RPMI8226 (cell line): Measurements from ENCODE around the gene LAYN.

ENCODE experiments used
- DNase-seq: peaks from one replicate; pipeline ENCODE4 v3.0.0-alpha.2; 2015

LAYN gene, protein sequence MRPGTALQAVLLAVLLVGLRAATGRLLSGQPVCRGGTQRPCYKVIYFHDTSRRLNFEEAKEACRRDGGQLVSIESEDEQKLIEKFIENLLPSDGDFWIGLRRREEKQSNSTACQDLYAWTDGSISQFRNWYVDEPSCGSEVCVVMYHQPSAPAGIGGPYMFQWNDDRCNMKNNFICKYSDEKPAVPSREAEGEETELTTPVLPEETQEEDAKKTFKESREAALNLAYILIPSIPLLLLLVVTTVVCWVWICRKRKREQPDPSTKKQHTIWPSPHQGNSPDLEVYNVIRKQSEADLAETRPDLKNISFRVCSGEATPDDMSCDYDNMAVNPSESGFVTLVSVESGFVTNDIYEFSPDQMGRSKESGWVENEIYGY

DNA sequence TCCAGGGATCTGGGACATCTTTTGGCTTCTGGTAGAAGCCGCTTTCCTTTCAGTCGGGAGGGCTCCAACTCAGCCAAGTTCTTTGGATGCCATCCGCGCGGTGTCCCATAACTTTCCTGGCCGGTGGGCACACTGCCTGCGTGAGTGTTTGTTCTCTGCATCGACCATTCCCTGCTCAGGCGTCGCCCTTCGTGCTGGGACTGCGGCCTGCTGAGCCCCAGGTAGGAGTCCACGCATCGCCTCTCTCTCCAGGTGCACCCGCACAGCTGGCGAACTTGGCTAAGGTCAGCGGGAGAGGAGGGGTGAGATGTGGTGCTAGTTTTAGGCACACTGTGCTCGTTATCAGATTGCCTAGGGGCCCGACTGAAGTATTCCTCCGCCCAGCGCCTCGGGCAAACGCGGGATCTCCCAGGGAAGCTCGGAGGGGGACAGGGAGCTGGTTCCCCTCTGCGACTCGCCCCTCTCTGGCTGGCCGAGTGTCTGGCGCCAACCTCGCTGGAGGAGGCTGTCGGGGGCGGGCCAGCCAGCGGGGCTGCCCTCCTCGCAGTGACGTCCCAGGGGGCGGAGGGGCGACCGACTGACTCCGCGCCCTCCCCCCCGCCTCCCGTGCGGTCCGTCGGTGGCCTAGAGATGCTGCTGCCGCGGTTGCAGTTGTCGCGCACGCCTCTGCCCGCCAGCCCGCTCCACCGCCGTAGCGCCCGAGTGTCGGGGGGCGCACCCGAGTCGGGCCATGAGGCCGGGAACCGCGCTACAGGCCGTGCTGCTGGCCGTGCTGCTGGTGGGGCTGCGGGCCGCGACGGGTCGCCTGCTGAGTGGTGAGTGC, at the start of gene LAYN:
LAYN (plus strand) TSS at position 607 of the 823 bp plus-strand sequence; CDS start at position 731, 124 bp downstream.
- DNase-seq = no peak

DNA sequence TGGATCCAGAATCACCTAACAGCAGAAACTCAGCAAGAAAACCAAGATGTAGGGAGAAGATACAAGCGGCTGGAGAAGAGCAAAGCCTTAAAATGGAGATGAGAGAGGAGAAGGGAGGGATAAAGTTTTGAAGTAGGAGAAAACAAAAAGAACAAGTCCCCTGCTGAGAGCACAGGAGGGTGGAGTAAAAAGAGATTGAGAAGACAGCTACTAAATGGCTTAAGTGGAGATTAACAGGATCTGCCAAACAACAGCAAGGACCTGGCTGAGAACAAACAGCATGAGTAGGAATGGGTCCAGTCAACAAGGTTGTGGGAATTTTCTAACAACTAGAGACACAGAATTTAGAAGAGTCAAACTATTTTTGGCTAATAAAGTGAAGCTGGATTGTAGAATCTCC, 46.5 kb upstream of the LAYN start:
- no peak for DNase-seq

DNA sequence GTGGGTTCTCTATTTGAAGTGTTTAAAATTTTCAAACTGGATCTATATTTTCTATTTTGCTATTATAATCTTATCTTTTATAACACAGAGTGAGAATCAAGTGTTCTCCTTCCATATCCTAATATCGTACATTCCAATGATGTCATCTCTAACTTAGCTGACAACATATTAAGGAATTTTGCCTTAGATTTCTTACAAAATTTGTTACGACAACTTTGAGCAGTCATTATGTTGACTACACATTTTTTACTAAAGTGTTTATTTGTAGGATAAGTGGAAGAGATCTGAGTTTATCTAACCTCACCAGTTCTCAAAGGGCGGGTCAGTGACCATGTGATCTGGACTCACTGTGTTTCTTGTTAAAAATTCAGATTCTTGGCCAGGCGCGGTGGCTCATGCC, 41.0 kb upstream of the LAYN start:
- DNase-seq = no peak

DNA sequence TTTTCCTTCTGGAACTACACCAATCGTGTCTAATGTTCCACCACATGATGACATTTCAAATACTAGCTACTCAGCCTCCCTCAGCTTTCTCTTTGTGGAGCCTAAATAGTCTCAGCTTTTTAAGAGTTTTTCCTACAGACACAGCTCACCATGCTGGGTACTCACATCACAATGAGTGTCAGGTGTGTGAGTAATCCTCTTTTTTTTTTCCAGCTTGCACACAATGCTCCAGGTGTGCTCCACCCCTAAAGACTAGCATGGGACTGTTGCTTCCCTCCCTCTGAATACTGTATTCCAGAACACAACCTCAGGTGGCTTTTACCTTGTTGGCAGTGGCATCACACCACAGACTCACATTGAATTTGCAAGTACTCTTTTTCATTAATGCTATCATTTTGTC, 40.0 kb upstream of the LAYN start:
- no peak for DNase-seq

DNA sequence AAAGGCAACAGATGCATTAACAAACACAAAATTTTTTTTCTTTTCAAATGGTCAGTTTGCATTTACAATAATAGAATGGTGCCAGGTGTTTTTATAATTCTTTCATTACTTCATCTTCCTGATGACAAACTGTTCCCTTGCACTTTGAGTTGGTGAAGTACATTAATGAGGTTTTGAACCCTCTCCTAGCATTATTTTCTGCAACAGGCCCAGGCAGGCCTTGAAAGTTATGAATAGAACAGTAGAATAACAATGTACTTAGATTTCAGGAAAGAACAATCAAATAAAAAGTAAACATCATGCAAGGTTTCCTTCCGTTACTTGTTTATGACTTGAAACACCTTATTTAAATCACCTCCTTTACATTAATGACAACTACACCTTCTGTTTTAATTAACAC, 37.9 kb upstream of the LAYN start:
- no peak for DNase-seq

DNA sequence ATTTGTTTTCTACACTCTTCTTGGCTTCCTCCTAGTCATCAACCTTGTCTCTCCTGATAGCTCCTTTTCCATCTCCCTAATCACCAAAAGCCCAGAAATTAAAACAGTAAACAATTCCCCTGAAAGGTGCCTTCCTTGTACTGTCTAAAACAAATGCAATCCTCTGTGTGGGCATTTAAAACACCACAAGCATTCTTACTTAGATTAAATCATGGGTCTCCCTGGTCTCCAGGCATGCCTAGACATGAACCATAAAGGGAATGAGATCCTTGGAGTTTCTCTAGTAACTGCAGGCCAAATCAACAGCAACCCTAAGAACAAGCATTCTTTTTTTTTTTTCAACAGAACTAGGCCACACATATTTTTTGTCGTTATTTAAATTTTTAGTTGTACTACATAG, 30.2 kb upstream of the LAYN start:
- no peak for DNase-seq

DNA sequence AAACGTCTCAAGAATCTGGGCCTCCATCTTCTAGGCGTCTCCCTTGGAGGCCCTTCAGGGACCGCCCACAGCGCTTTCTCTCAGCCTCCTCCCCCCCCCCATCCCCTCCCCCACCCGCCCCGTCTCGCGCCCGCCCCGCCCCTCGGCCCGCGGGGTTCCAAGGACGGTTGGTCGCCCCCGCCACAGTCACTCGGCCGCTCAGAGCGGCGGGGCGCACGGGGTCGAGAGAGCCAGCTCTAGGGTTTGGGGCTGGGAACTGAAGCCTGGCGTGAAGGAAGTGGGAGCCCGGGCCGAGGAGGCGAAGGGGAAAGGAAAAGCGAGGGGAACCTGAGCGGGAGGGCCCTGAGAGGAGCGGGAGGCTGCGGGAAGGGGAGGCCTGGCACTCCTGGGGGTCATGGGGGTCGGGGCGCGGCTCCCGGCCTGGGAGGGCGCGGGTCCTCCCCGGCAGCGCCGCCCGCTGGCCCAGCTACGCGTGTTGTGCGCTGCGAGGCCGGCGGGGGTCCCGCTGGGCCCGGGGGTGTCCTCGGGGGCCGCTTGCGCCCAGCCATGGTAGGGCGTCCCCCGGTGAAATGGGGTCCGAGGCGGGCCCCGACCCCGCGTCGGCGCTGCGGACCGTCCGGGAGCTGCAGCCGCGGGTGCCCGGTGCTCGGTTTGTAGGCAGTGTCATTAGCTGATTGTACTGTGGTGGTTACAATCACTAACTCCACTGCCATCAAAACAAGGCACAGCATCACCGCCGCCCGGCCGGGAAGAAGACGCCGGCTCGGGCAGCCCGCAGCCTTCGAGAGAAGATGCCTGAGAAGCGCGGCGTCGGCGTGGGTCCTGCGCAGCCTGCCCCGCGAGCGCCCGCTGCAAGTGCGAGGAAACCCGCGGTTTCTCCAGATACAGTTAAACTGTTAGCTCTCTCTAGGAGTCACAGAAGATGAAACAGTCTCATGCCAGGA, 28.0 kb upstream of the LAYN start, which contains the start of gene BTG4:
BTG4 (minus strand) TSS at position 91 of the 944 bp plus-strand sequence. CDS start 13,610 bp downstream, outside the sequence.
- no peak for DNase-seq

DNA sequence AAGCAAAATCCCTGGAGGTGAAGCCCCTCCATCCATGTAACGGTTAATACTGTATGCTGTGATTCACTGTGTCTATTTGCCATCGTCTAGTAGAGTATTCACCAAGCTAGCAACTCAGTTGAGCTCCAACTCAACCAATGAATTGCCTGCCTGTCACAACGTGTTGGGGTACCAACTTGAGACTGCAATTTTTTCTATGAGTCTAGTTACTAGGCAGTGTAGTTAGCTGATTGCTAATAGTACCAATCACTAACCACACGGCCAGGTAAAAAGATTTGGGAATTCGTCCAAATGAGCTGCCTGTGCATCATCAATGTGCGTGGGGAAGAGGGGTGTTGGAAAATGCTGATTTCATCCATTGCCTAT, 27.3 kb upstream of the LAYN start:
- no peak for DNase-seq

DNA sequence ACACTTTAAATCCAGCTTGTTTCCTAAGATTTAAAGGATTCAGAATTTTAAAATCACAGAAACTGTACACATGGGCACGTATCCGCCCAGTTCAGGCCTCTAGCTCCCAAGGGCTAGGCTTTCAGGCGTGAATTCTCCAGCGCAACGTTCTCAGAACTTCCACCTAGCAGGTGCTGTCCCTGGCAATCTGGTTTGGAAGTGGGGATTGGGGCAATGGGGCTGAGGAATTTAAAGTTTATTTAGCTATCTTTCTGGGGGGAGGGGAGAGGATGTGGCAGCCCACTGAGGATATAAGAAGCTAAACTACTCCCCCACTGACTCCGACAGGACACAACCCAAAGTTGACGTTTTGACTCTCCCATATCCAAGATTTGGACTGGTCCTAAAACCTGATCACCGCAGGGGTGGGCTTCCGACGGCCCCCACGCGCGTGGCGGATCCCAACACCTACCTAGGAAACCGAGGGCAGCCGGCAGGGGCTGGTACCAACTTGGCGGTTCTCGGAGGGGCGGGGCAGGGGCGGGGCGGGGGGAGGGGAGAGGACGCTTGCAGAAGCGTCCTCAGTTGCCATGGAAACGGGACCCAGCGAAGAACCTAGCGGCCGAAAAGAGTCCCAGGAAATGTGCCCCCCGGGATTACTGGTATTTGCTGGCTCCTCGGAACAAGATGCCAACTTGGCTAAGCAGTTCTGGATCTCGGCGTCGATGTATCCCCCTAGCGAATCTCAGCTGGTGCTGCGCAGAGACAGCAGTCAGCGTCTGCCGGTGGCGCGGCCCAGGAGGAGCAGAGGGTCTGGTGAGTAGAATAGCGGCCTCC, 26.1 kb upstream of the LAYN start, which contains the start of gene HOATZ:
HOATZ (plus strand) TSS at position 563 of the 816 bp plus-strand sequence; CDS start at position 570, 7 bp downstream.
- DNase-seq = no peak

DNA sequence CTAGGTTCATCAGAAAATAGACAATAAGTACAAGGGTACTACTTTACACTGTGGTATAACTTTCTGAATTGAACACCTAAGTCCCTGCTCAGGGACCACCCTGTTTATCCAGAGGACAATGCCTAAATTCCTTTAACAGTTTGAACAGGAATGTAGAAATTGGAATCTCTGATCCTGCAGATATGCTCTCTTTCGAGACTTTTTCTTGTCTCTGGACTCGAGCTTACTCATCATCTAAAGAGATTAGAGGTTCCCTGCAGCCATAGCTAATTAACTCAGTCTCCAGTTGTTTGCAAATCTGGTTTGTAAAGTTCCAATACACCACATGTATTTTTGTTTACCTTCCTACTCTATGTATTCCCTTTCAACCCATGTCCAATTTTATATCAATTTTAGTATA, 24.9 kb upstream of the LAYN start:
- no peak for DNase-seq

DNA sequence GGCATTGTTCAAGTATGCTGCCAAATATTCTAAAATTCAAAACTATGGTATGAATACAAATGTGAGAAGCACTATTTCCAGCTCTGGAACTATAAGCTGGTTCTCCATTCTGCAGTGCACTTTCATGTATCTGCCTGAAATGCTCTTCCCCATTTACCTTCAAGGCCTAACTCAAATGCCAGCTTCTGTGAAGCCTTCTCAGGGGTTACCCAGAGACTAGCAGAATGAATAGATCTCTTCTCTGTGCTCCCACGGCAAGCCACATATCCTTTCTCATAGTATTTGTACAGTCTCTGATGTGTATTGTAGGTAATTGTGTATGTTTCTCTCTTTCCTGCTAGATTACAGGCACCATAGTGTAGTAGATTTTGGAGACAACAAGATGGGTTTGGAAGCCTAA, 21.9 kb upstream of the LAYN start:
- no peak for DNase-seq

DNA sequence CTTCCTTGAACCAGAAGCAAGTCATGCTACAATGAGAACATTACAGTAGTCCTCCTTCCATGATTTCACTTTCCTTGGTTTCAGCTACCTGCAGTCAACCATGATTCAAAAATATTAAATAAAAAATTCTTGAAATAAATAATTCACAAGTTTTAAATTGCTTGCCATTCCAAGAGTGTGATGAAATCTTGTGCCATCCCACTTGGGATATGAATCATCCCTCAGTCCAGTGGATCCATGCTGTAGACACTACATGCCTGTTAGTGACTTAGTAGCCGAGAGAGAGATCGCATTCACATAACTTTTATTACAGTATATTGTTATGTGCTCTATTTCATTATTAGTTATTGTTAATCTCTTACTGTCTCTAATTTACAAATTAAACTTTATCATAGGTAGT, 20.0 kb upstream of the LAYN start:
- no peak for DNase-seq

DNA sequence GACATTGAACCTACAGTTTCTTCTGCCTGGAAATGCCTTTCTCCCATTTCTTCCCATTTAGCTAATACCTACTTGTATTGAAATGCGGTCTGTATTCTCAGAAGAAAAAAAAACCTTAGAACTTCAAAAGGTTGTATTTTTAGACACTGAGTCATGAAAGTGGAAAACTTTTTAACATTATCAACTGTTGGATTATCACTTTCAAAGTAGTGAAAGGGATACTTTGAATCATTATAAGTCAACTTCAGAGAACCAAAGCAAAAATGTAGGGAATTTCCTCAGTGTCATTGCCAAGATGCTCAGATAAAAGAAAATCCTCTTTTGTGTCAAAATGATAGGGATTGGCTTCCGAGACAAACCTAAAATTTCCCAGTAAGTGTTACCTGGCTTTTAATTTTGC, 19.4 kb upstream of the LAYN start:
- no peak for DNase-seq

DNA sequence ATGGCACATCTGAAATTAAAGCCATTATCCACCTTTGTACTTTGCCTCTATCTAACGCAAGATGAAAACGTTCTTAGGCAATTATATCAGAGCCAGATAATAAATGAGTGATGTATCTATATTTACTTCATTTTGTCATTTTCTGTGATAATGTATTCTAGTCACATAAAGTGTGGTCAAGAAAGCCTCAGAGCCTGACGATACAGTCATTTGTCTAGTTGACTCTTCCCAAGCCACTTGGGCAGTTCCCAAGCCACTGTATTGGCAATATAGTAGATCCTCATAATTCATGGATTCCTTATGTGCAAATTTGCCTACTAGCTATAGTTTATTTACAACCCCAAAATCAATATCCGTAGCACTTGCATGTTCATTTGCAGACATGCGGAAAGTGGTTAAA, 18.1 kb upstream of the LAYN start:
- no peak for DNase-seq

DNA sequence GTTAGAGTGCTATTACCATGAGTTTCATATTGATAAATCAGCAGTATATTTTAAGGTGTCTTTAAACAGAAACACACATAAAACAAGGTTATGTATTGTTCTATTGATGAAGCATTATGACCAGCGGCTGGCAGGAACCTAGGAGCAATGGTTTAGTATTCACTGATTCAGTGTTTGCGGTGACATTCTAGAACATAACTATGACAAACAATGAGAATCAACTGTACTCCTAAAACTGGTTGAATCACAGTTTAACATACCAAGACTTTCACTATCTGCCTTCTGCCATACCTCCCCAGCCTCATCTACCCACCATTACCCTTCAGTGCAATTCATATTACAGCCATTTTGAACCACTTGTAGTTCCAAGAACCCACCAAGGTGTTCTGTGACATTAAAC, 17.2 kb upstream of the LAYN start:
- DNase-seq = no peak

DNA sequence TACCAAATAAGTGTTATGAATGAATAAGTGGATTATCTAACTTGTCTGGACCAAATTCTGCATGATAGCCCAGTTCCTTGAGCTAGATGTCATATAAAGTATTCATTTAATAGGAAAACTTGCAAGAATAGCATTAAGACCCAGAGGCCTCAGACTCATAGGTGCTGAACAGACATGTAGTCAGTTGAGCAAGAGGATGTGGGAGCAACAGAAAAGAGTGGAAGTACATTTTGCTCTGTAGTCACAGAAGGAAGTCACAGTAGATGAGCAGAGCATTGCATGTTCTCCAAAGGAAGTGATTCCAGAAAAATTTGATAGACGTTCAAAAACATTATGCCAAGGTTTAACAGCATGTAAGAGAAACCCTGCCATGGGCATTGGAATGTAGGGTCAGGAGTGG, 16.5 kb upstream of the LAYN start:
- DNase-seq = no peak

DNA sequence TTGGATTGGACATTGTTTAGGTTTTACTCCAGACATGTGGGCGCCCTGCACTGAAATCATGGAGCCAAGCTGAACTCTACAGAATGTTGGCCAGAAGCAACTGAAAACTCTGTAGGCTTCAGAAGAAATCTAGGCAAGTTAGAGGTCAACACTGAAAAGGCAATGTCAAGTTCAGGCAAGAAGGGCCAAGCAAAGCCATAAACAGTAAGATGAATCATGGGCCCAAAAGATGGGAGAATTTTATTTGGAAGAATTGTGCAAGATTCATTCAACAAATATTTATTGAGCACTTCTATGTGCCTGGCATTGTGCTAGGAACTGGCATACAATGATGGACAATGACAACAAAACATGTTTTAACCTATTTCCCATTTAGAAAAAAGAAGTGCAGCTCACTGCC, 15.1 kb upstream of the LAYN start:
- DNase-seq = no peak

DNA sequence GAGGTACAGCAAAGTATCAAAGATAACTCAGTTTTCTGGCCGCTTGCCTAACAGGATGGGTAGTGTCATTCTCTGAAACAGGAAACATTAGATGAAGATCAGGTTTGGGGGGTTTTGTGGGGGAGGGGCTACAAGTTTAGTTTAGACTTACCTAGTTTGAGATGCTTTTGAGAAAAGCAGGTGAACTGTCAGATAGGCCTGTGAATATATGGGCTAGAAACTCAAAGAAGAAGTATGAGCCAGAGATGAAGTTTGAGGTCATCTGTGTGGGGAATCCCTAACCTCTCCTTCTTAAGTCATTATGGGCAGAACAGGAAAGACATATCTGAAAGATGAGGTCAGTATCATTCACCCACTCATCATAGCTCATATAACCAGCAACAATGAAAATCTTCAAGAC, 14.0 kb upstream of the LAYN start:
- no peak for DNase-seq

DNA sequence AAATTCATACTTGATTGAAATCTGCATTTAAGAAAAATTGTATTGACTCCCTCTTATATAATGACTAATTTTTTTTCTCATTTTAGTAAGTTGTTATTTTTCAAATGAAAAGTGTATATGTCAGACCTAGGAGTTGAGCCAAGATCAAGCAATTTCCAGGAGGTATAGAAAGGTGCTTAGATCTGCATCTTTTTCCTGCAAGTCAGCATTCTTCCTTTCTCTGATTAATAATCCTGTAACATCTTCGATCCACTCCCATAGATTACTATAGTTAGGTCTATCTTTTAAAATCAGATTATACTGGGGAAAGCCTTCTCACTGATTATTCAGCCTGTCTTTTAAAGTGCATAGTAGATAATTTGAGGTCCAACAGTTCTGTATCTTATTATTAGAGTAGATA, 13.2 kb upstream of the LAYN start:
- DNase-seq = no peak

DNA sequence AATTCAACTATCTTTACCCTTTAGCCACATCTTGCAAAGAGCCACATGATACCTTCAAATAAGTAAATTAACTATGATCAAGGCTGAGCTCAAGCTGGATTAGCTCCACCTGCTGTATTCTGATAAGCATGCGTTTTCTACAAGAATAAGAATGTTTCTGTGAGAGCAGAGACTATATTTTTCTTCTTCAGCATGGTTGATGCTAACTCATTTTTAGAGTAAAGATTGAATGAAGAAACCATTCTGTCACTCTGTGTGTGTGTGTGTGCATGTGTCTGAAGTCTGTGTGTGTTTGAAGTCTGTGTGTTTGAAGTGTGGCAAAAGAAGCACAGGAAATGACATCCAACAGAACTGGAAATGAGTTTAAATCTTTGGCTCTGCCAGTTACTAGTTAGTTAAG, 12.0 kb upstream of the LAYN start:
- no peak for DNase-seq

DNA sequence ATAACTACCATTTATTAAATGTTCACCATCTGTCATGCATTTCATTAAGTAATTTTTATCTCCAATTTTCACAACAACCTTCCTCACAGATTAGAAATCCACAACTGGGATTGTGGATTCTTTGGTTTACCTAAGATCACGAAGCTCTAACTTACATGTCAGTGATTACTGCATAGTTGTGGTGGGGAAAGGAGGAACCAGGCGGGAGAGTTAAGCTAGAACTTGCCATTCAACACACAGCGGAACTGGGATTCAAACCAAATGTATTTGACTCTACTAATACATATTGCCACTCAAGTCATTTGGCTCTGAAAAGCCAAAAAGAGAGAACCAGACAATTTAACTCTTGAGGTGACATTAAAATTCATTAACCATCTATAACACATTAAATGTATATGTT, 10.4 kb upstream of the LAYN start:
- no peak for DNase-seq

DNA sequence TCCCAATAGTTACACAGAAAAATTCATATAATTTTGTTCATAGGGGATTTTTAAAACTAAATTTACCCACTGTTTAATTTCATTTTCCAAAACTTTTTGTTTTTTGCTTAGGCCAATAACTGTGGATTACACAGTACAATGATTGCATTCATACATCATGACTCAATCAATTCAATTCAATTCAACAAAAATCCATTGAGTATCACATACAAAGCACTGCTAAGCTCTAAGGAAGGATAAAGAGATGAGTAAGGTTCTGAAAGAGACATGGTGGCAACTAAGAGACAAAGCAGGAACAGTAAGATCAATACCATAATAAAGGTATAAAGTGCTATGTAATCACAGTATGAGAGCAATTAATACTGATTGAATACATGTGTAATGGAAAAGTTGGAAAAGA, 9.4 kb upstream of the LAYN start:
- no peak for DNase-seq
